B cell (primary cell): ENCODE results near the gene ANLN.

Source experiments
- EZH2 ChIP-seq: IDR thresholded peaks from 2 replicates; pipeline ENCODE4 v1.6.1; 2012; ENCODE audit warnings: borderline replicate concordance, low read depth, mild to moderate bottlenecking, moderate library complexity, low read length; ENCODE audit not compliant: insufficient read depth, poor library complexity, severe bottlenecking
- TF ChIP-seq, protein P1 (sequence below): fragments of 200-600 bp; IDR thresholded peaks from one replicate; pipeline ENCODE4 v1.8.0; 2022; ENCODE audit warnings: antibody characterized with exemption, mild to moderate bottlenecking

DNA sequence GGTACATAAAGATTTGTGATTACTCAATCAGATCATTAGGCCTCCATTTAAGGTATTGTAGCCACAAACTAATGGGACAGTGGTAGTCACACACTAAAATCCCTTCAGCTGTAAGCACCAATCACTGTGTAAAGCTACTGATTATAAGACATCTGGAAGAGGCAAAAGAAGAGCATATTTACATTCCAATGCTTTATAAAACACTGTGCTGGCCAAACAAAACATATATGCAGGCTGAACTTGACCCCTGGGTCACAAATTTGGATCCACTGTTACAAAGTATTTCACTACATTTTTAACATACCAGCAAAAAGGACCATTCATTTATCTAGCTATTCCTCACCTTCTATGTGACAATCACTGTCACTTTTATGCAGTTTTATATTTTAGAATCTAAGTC, 41.4 kb upstream of the ANLN start:
- TF ChIP-seq, protein P1, sequence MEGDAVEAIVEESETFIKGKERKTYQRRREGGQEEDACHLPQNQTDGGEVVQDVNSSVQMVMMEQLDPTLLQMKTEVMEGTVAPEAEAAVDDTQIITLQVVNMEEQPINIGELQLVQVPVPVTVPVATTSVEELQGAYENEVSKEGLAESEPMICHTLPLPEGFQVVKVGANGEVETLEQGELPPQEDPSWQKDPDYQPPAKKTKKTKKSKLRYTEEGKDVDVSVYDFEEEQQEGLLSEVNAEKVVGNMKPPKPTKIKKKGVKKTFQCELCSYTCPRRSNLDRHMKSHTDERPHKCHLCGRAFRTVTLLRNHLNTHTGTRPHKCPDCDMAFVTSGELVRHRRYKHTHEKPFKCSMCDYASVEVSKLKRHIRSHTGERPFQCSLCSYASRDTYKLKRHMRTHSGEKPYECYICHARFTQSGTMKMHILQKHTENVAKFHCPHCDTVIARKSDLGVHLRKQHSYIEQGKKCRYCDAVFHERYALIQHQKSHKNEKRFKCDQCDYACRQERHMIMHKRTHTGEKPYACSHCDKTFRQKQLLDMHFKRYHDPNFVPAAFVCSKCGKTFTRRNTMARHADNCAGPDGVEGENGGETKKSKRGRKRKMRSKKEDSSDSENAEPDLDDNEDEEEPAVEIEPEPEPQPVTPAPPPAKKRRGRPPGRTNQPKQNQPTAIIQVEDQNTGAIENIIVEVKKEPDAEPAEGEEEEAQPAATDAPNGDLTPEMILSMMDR = no peak
- TF ChIP-seq EZH2 = no peak
